Lower leg skin (tissue), 3 donors: ENCODE measurements around the gene EGR1.

Source experiments
- CTCF ChIP-seq, 3 donors: fragments of 450-650 bp; IDR thresholded peaks; one replicate each; pipeline ENCODE4 v1.5.1; 2016; ENCODE audit warnings: antibody characterized with exemption in 3 of 3, mild to moderate bottlenecking in 3 of 3, moderate library complexity in 2 of 3
- POLR2A ChIP-seq, 2 donors: fragments of 450-650 bp; IDR thresholded peaks; one replicate each; pipeline ENCODE4 v1.6.1; 2016 to 2017; ENCODE audit warnings: antibody characterized with exemption in 2 of 2, mild to moderate bottlenecking in 1 of 2, moderate library complexity in 1 of 2

GRCh38 chr5:138418444-138418843, 46.8 kb upstream of the EGR1 start:
- TF ChIP-seq POLR2A (IDR thresholded peaks at IDR 0.05) (no peak), CTCF (IDR thresholded peaks at IDR 0.05) (no peak)
